MG63 (cell line): ENCODE results near the gene ZG16. TPM values are rescaled to one million over a fixed set of nuclear protein-coding genes. Genes with fewer than 3 reads are reported as not detected.

Source experiments
- DNase-seq: peaks from one replicate; pipeline ENCODE4 v3.0.0-alpha.2; 2020
- H3K27me3 ChIP-seq: fragments of 250-450 bp; sonication (Bioruptor Pico); 2 replicates; pipeline ENCODE4 v1.5.1; 2020; ENCODE audit warnings: mild to moderate bottlenecking, moderate library complexity
- H3K36me3 ChIP-seq: fragments of 250-450 bp; sonication (Bioruptor Pico); 2 replicates; pipeline ENCODE4 v1.5.1; 2020; ENCODE audit warnings: mild to moderate bottlenecking, moderate library complexity
- H3K4me3 ChIP-seq: fragments of 250-450 bp; sonication (Bioruptor Pico); 2 replicates; pipeline ENCODE4 v1.5.1; 2020; ENCODE audit warnings: mild to moderate bottlenecking, moderate library complexity
- H3K9me3 ChIP-seq: fragments of 250-450 bp; sonication (Bioruptor Pico); 2 replicates; pipeline ENCODE4 v1.5.1; 2020; ENCODE audit warnings: mild to moderate bottlenecking, moderate library complexity
- total RNA-seq: library from RNA; depleted of rRNA; stranded (reverse); fragments of >200 nt; shearing (Covaris generic); gene quantifications from 2 replicates; pipeline ENCODE4 v1.2.3, GENCODE V29; 2014; ENCODE audit warnings: low replicate concordance; rRNA removed

The ZG16 gene
- total RNA-seq, 1 experiment from 2014 or later: not detected

DNA sequence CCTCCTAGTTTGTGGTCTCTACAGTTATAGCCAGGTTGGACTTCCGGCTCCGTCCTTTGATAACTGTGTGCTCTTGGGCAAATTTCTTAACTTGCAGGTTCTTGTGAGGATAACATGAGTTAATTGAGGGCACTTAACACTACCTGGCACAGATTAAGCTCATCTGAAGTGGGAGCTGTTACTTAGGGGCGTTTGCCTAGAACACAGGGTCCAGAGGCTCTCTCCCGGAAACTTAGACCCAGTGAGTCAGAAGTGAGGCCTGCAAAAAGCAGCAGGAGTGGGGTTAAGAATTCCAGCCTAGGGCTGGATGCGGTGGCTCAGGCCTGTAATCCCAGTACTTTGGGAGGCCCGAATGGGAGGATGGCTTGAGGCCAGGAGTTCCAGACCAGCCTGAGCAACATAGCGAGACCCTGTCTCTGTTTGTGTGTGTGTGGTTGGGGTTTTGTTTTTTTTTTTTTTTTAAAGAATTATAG, 43.6 kb downstream of the ZG16 start:
- Histone ChIP-seq H3K4me3 (peak overlapping the region; percentile 68), H3K36me3 (peaks cover 50% of the 10 kb centered on the region), H3K27me3 (no peaks in the 10 kb centered on the region), H3K9me3 (no peaks in the 10 kb centered on the region)
- DNase-seq: peak; percentile 89

DNA sequence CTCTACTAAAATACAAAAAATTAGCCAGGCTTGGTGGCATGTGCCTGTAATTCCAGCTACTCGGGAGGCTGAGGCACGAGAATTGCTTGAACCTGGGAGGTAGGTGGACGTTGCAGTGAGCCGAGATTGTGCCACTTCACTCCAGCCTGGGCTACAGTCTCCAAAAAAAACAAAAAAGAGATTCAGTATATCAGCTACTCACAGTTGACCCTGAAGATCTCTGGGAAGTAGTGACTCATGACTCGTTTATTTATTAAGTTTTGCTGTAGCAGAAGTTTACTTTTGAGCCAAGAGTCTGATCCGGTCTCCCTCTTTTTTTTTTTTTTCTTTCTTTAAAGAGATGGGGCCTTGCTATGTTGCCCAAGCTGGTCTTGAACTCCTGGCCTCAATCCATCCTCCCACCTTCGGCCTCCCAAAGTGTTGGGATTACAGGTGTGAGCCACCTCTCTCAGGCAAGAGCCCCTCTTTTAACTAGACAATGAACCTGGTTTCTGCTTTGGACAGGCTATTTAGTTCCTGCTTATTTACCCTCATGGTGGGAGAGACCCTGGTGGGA, 46.6 kb downstream of the ZG16 start:
- H3K27me3 ChIP-seq: no peaks in the 10 kb centered on the region
- DNase-seq: no peak
- no peaks in the 10 kb centered on the region for H3K9me3 ChIP-seq
- H3K36me3 ChIP-seq: peaks cover 29% of the 10 kb centered on the region
- peak overlapping the region; percentile 26 for H3K4me3 ChIP-seq

- peak; percentile 97 for DNase-seq
- peak overlapping the region; percentile 26 for H3K4me3 ChIP-seq
Observed at GRCh38 chr16:29825145-29826044, 47.3 kb downstream of the ZG16 start.

DNA sequence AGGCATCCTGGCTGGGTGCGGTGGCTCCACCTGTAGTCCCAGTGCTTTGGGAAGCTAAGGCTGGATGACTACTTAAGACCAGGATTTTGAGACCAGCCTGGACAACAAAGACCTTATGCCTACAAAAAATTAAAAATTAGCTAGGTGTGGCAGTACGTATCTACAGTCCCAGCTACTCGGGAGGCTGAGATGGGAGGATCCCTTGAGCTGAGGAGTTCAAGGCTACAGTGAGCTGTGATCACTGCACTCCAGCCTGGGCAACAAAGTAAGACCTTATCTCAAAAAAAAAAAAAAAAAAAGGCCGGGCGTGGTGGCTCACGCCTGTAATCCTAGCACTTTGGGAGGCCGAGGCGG, 48.3 kb downstream of the ZG16 start:
- no peak for DNase-seq
- Histone ChIP-seq H3K27me3 (no peaks in the 10 kb centered on the region), H3K9me3 (no peaks in the 10 kb centered on the region), H3K36me3 (peaks cover 15% of the 10 kb centered on the region), H3K4me3 (no peak overlapping the region)

More at GRCh38 chr16:29825145-29826044, 47.3 kb downstream of the ZG16 start:
- H3K36me3 ChIP-seq: peaks cover 23% of the 10 kb centered on the region
- no peaks in the 10 kb centered on the region for H3K27me3 ChIP-seq
- H3K9me3 ChIP-seq: no peaks in the 10 kb centered on the region

- Histone ChIP-seq H3K4me3 (no peak overlapping the region), H3K27me3 (no peaks in the 10 kb centered on the region), H3K36me3 (peaks cover 29% of the 10 kb centered on the region), H3K9me3 (no peaks in the 10 kb centered on the region)
- DNase-seq: no peak
Observed at GRCh38 chr16:29830774-29831173, 52.7 kb downstream of the ZG16 start.

DNA sequence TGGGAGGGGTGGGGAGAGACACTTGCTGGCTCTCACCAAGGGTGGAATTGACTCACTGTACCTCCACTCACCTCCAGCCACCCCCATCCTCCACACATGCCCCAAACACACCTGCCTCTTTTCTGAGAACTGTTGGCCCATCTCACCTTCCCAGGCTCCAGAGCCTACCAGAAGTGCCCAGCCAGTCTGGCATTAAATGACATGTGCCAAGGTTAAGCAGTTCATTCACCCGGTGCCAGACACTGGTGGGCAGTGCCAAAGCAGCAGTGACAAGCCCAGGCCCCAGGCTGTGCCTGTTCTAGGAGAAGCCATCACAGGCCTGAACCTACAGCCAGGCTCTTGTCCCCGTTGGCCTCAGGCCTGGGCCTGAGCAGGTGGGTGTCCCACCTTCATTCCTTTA, 53.4 kb downstream of the ZG16 start:
- Histone ChIP-seq H3K9me3 (no peaks in the 10 kb centered on the region), H3K4me3 (no peak overlapping the region), H3K27me3 (no peaks in the 10 kb centered on the region), H3K36me3 (peaks cover 31% of the 10 kb centered on the region)
- no peak for DNase-seq

Other genes starting within 250 kb of the ZG16 start
- gene SPN, start 115.0 kb upstream of the ZG16 start, total RNA-seq: not detected in 2 replicates
- gene QPRT, start 99.1 kb upstream of the ZG16 start, total RNA-seq: 0.36 and 0.64 TPM in 2 replicates
- not detected in 2 replicates for gene C16orf54, start 32.3 kb upstream of the ZG16 start, total RNA-seq
- gene KIF22, start 12.5 kb downstream of the ZG16 start, total RNA-seq: 74.9 and 134 TPM in 2 replicates
- gene MAZ, start 28.3 kb downstream of the ZG16 start, total RNA-seq: 331 and 420 TPM in 2 replicates
- gene PRRT2, start 33.9 kb downstream of the ZG16 start, total RNA-seq: not detected in 2 replicates
- 90.0 and 113 TPM in 2 replicates for gene PAGR1, start 37.9 kb downstream of the ZG16 start, total RNA-seq
- gene MVP, start 42.2 kb downstream of the ZG16 start, total RNA-seq: 77.1 and 147 TPM in 2 replicates
- gene CDIPT, start 85.0 kb downstream of the ZG16 start, total RNA-seq: 64.9 and 78.6 TPM in 2 replicates
- 18.0 and 28.5 TPM in 2 replicates for gene SEZ6L2, start 121.3 kb downstream of the ZG16 start, total RNA-seq
- gene ASPHD1, start 122.2 kb downstream of the ZG16 start, total RNA-seq: 48.3 and 73.0 TPM in 2 replicates
- gene KCTD13, start 148.0 kb downstream of the ZG16 start, total RNA-seq: 5.1 and 7.6 TPM in 2 replicates
- 96.9 and 121 TPM in 2 replicates for gene TMEM219, start 183.8 kb downstream of the ZG16 start, total RNA-seq
- gene TAOK2, start 195.6 kb downstream of the ZG16 start, total RNA-seq: 41.3 and 59.4 TPM in 2 replicates
- 6.5 and 25.9 TPM in 2 replicates for gene HIRIP3, start 217.4 kb downstream of the ZG16 start, total RNA-seq
- gene INO80E, start 218.0 kb downstream of the ZG16 start, total RNA-seq: 97.4 and 290 TPM in 2 replicates
- not detected in 2 replicates for gene DOC2A, start 232.8 kb downstream of the ZG16 start, total RNA-seq
- not detected in 2 replicates for gene C16orf92, start 244.9 kb downstream of the ZG16 start, total RNA-seq